Measurements from ENCODE around the gene RPL34. TPM values are rescaled to one million over a fixed set of nuclear protein-coding genes. Genes with fewer than 3 reads are reported as not detected.

The RPL34 gene
- polyA plus RNA-seq, 3 donors, result 1,845 to 2,195 (median 2,002) TPM

GRCh38 chr4:108651014-108651791 is 30.8 kb downstream of the RPL34 start:
- peak in 5 of 11 donors; percentile 0 to 23 (median 12) for DNase-seq (ENCODE audit: extremely low read depth in 1 of 11, low read depth in 9 of 11, low spot score in 4 of 11)

GRCh38 chr4:108662629-108663028 is 42.3 kb downstream of the RPL34 start:
- DNase-seq (ENCODE audit: extremely low read depth in 1 of 11, low read depth in 9 of 11, low spot score in 4 of 11), result peak; percentile 33 to 78 (median 55)

GRCh38 chr4:108674356-108674977 is 54.1 kb downstream of the RPL34 start:
- DNase-seq (ENCODE audit: extremely low read depth in 1 of 11, low read depth in 9 of 11, low spot score in 4 of 11), result no peak

Other genes starting within 250 kb of the RPL34 start
- gene OSTC, start 30.0 kb downstream of the RPL34 start, polyA plus RNA-seq (ENCODE audit: insufficient read length in 3 of 3), result 100 to 1,000 TPM; 243 to 268 (median 245) TPM
- gene ETNPPL, start 142.5 kb downstream of the RPL34 start, polyA plus RNA-seq (ENCODE audit: insufficient read length in 3 of 3), result under 1 TPM; 0.13 to 0.33 (median 0.24) TPM